ENCODE data around the gene MOB3A.

Gene MOB3A

GRCh38 chr19:2055931-2056836 is 39.9 kb downstream of the MOB3A start:
- DNase-seq: no peak

- DNase-seq: no peak
These were observed 41.4 kb downstream of the MOB3A start for GRCh38 chr19:2054763-2055162.

GRCh38 chr19:2053601-2054389 is 42.3 kb downstream of the MOB3A start:
- no peak for DNase-seq

- DNase-seq: no peak
These were observed 44.1 kb downstream of the MOB3A start for GRCh38 chr19:2051773-2052704.

GRCh38 chr19:2050991-2051772 is 44.9 kb downstream of the MOB3A start, which contains the start of gene MKNK2:
MKNK2 (minus strand) TSS chr19:2051244; CDS start chr19:2050851, 393 bp downstream.
- DNase-seq: peak; percentile 93

GRCh38 chr19:2050349-2050990 is 45.7 kb downstream of the MOB3A start:
- DNase-seq: peak; percentile 69

- peak; percentile 71 for DNase-seq
These were observed 46.3 kb downstream of the MOB3A start for GRCh38 chr19:2049741-2050348.

GRCh38 chr19:2048959-2049740 is 47.0 kb downstream of the MOB3A start:
- DNase-seq: no peak

GRCh38 chr19:2048104-2048958 is 47.8 kb downstream of the MOB3A start:
- no peak for DNase-seq

GRCh38 chr19:2047449-2048103 is 48.5 kb downstream of the MOB3A start:
- no peak for DNase-seq

GRCh38 chr19:2047076-2047448 is 49.1 kb downstream of the MOB3A start:
- DNase-seq: no peak

- DNase-seq: no peak
These were observed 49.8 kb downstream of the MOB3A start for GRCh38 chr19:2046046-2046907.

GRCh38 chr19:2045501-2046045 is 50.6 kb downstream of the MOB3A start:
- no peak for DNase-seq

- no peak for DNase-seq
These were observed 51.2 kb downstream of the MOB3A start for GRCh38 chr19:2044709-2045500.

GRCh38 chr19:2043961-2044708 is 52.0 kb downstream of the MOB3A start:
- no peak for DNase-seq

- no peak for DNase-seq
These were observed 52.9 kb downstream of the MOB3A start for GRCh38 chr19:2043251-2043641.
